Measurements from ENCODE around the gene TRIM72.
"Not testable (repeated sequence)": the region's sequence is repeated elsewhere in the genome, so short reads cannot be mapped to it uniquely, and the experiment has no call there.

DNA sequence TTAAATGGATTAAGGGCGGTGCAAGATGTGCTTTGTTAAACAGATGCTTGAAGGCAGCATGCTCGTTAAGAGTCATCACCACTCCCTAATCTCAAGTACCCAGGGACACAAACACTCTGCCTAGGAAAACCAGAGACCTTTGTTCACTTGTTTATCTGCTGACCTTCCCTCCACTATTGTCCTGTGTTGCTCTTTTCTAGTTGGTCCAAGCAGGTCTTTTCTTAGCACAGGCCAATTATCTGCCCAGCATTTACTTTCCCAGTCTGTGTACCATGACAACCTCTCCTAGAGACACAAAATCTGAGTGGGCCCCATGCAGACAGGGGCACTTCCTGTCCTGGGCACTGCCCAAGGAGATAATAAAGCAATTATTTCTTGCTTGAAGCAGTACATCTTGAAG lies 43.9 kb upstream of the TRIM72 start:
- not testable (repeated sequence) for TF ChIP-seq EP300, POLR2A (IDR thresholded peaks at IDR 0.05)
